PFSK-1 (cell line): ENCODE results near the gene MEMO1.

Source experiments
- POLR2AphosphoS5 ChIP-seq: IDR thresholded peaks from 2 replicates; pipeline ENCODE4 v1.6.1; 2012; ENCODE audit warnings: low read depth, mild to moderate bottlenecking, control low read depth, low read length, moderate library complexity
- SIN3A ChIP-seq: IDR thresholded peaks from 2 replicates; pipeline ENCODE4 v1.6.1; 2012; ENCODE audit warnings: mild to moderate bottlenecking, low read length, moderate library complexity, borderline replicate concordance; ENCODE audit not compliant: insufficient read depth
- TAF1 ChIP-seq: IDR thresholded peaks from 2 replicates; pipeline ENCODE4 v1.6.1; 2012; ENCODE audit warnings: low read length, control low read depth, borderline replicate concordance; ENCODE audit not compliant: insufficient read depth

DNA sequence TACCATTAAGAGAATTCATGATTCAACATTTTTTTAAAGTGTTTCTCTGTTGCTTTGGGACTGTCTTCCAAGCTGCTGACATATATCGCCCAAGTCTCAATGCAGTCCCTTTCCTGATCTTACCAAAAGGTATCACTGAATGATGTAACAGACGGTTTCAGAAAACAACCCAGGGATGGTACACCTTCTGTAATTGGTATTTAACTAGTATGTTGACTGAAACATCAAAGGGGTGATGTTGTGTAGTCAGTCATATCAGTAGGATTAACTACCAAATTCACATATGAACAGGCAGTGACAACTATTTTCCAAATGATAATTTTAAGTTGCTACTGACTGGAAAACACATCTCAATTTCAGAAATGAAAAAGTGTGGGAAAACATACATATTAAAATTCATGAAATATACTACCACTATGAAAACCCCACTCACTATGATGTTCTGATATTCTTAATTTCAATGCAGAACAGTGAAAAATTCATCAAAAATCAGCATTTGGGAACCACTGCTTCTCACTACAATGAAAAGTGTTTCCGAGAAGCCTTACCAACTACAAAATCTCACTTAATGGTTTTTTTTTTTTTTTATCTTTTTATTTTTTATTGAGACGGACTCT, 59.8 kb downstream of the MEMO1 start:
- no peak for TF ChIP-seq TAF1
- no peak for TF ChIP-seq SIN3A
- TF ChIP-seq POLR2AphosphoS5: no peak
